Measurements from ENCODE around the gene ENTHD1. TPM values are rescaled to one million over a fixed set of nuclear protein-coding genes. Genes with fewer than 3 reads are reported as not detected.

Gene ENTHD1
- total RNA-seq, 2 experiments from 2014 or later = not detected

DNA sequence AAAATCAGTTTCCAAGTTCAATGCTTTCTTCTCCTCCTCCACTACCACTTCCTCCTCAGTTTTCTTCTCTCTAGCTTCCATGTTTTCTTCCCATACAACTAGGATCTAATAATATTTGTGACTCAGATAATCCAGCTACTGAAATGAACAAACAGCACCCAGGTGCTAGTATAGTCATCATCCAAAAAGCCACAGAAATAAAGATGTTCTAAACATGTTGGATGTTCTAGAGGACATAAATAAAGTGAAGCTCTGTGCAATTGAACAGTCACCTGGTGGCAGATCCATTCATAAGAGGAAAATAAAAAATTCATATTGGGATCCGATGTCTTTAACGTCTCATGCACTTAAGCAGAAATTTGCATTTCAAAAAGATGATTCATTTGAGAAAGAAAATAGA lies 142.8 kb downstream of the ENTHD1 start:
- POLR2A ChIA-PET = interaction anchor here (0.9 kb wide), 1 partner anchor 14 kb away, joined by 4 read pairs; no protein-coding TSS in a partner anchor
- Histone ChIP-seq H3K9me3 (ENCODE audit: low read length) (no peaks in the 10 kb centered on the region), H3K27ac (ENCODE audit: low read depth, low read length, poor library complexity, severe bottlenecking) (no peak overlapping the region), H3K9me2 (ENCODE audit: insufficient read depth, low read length) (no peaks in the 10 kb centered on the region), H3K4me1 (ENCODE audit: insufficient read depth, low read length, poor library complexity, severe bottlenecking) (no peaks in the 10 kb centered on the region), H3K79me2 (ENCODE audit: insufficient read depth, low read depth, low read length) (no peaks in the 10 kb centered on the region), H3K4me2 (ENCODE audit: low read length) (no peak overlapping the region), H3K36me3 (ENCODE audit: insufficient read depth, low read length) (no peaks in the 10 kb centered on the region), H4K20me1 (ENCODE audit: insufficient read depth, low read length) (no peaks in the 10 kb centered on the region), H2AFZ (ENCODE audit: low read length) (no peak overlapping the region), H3K4me3 (ENCODE audit: low read depth, low read length, poor library complexity, severe bottlenecking) (no peak overlapping the region)
- DNase-seq (ENCODE audit: low spot score) = no peak
- CTCF ChIA-PET (ENCODE audit: unreplicated experiment) = no interaction called here
- intact Hi-C loops (cut with micrococcal nuclease; ENCODE audit: unreplicated experiment) = no loop called here
- no peak for TF ChIP-seq EZH2phosphoT487 (IDR thresholded peaks at IDR 0.05; ENCODE audit: borderline replicate concordance, low read depth, low read length)
- TF ChIP-seq, protein P1, sequence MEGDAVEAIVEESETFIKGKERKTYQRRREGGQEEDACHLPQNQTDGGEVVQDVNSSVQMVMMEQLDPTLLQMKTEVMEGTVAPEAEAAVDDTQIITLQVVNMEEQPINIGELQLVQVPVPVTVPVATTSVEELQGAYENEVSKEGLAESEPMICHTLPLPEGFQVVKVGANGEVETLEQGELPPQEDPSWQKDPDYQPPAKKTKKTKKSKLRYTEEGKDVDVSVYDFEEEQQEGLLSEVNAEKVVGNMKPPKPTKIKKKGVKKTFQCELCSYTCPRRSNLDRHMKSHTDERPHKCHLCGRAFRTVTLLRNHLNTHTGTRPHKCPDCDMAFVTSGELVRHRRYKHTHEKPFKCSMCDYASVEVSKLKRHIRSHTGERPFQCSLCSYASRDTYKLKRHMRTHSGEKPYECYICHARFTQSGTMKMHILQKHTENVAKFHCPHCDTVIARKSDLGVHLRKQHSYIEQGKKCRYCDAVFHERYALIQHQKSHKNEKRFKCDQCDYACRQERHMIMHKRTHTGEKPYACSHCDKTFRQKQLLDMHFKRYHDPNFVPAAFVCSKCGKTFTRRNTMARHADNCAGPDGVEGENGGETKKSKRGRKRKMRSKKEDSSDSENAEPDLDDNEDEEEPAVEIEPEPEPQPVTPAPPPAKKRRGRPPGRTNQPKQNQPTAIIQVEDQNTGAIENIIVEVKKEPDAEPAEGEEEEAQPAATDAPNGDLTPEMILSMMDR (conservative IDR thresholded peaks at IDR 0.05; ENCODE audit: low read length) = no peak
- no TSS peak for BruUV-seq (replicated peaks)

DNA sequence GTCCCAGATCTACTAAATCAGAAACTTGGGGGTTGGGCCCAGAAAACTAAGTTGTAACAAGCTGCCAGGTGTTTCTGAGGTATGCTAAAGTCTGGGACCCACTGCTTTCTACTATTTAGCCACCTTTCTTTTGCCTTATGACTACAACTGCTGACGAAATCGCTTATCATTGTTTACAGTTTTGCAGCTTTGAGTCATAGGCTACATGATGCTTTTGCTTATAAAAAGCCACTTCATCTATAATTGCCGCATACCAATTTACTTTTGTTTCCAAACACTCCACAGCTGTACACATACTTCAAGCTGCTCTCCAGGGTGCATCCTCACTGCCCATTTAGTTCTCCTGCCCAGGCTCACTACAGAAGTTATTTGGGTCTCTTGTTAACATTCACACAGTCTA lies 144.7 kb downstream of the ENTHD1 start:
- no peak for DNase-seq (ENCODE audit: low spot score)
- intact Hi-C loops (cut with micrococcal nuclease; ENCODE audit: unreplicated experiment) = no loop called here
- Histone ChIP-seq H3K27ac (ENCODE audit: low read depth, low read length, poor library complexity, severe bottlenecking) (no peak overlapping the region), H2AFZ (ENCODE audit: low read length) (no peak overlapping the region), H3K79me2 (ENCODE audit: insufficient read depth, low read depth, low read length) (no peaks in the 10 kb centered on the region), H3K4me2 (ENCODE audit: low read length) (no peak overlapping the region), H3K4me3 (ENCODE audit: low read depth, low read length, poor library complexity, severe bottlenecking) (no peak overlapping the region), H4K20me1 (ENCODE audit: insufficient read depth, low read length) (no peaks in the 10 kb centered on the region), H3K9me3 (ENCODE audit: low read length) (no peaks in the 10 kb centered on the region), H3K4me1 (ENCODE audit: insufficient read depth, low read length, poor library complexity, severe bottlenecking) (no peaks in the 10 kb centered on the region), H3K36me3 (ENCODE audit: insufficient read depth, low read length) (no peaks in the 10 kb centered on the region), H3K9me2 (ENCODE audit: insufficient read depth, low read length) (no peaks in the 10 kb centered on the region)
- TF ChIP-seq EZH2phosphoT487 (IDR thresholded peaks at IDR 0.05; ENCODE audit: borderline replicate concordance, low read depth, low read length) = no peak
- TF ChIP-seq, protein P1 (conservative IDR thresholded peaks at IDR 0.05; ENCODE audit: low read length) = no peak
- CTCF ChIA-PET (ENCODE audit: unreplicated experiment) = interaction anchor here (0.5 kb wide), 1 partner anchor 184 kb away, joined by 4 read pairs; no protein-coding TSS in a partner anchor
- POLR2A ChIA-PET = no interaction called here
- no TSS peak for BruUV-seq (replicated peaks)

DNA sequence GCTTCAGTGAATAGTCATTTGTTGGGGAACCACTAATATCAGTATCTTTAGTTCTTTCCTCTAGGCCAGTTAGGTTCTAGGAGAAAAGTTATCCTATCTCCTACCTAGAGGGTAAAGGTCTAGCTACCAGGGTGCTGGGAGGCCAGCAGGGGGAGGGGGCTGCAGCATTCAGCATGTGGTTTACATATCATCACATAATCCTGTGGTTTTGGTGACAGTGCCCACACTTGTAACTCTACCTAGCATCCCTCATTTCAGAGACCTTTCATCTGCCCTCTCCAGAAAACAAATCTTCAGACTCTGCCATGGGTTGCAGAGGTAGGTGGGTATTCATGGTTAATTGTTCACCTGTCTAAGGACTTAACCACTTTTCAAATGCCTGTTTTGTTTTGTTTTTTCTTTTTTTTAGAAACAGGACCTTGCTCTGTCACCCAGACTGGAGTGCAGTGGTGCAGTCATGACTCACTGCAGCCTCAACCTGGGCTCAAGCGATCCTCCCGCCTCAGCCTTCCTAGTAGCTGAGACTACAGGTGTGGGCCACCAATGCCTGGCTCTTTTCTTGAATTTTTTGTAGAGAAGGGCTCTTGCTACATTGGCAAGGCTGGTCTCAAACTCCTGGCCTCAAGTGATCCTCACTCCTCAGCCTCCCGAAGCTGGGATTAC lies 146.8 kb downstream of the ENTHD1 start:
- ChIA-PET POLR2A (no interaction called here), CTCF (ENCODE audit: unreplicated experiment) (no interaction called here)
- no TSS peak for BruUV-seq (replicated peaks)
- no peak overlapping the region for H3K27ac ChIP-seq (ENCODE audit: low read depth, low read length, poor library complexity, severe bottlenecking)
- H4K20me1 ChIP-seq (ENCODE audit: insufficient read depth, low read length) = no peaks in the 10 kb centered on the region
- H3K9me3 ChIP-seq (ENCODE audit: low read length) = no peaks in the 10 kb centered on the region
- no peak for DNase-seq (ENCODE audit: low spot score)
- H3K4me2 ChIP-seq (ENCODE audit: low read length) = no peak overlapping the region
- H3K4me3 ChIP-seq (ENCODE audit: low read depth, low read length, poor library complexity, severe bottlenecking) = no peak overlapping the region
- TF ChIP-seq EZH2phosphoT487 (IDR thresholded peaks at IDR 0.05; ENCODE audit: borderline replicate concordance, low read depth, low read length) = no peak
- no peaks in the 10 kb centered on the region for H3K79me2 ChIP-seq (ENCODE audit: insufficient read depth, low read depth, low read length)
- no peaks in the 10 kb centered on the region for H3K36me3 ChIP-seq (ENCODE audit: insufficient read depth, low read length)
- intact Hi-C loops (cut with micrococcal nuclease; ENCODE audit: unreplicated experiment) = no loop called here
- no peaks in the 10 kb centered on the region for H3K4me1 ChIP-seq (ENCODE audit: insufficient read depth, low read length, poor library complexity, severe bottlenecking)
- no peaks in the 10 kb centered on the region for H3K9me2 ChIP-seq (ENCODE audit: insufficient read depth, low read length)
- H2AFZ ChIP-seq (ENCODE audit: low read length) = no peak overlapping the region
